Subcutaneous adipose tissue (tissue), 4 donors: ENCODE results near the gene GOLGA3. TPM values are rescaled to one million over a fixed set of nuclear protein-coding genes. Genes with fewer than 3 reads are reported as not detected.

ENCODE experiments used
- total RNA-seq, 4 donors: library from RNA; depleted of rRNA; stranded (reverse); fragments of >200 nt; gene quantifications; one replicate each; pipeline ENCODE4 v1.1.0, GENCODE V29; 2016
- TF ChIP-seq, protein P1 (sequence below): fragments of 450-650 bp; IDR thresholded peaks from one replicate; pipeline ENCODE4 v1.5.1; 2016; ENCODE audit warnings: low read depth, mild to moderate bottlenecking, control low read depth, antibody characterized with exemption, moderate library complexity

Gene GOLGA3, protein sequence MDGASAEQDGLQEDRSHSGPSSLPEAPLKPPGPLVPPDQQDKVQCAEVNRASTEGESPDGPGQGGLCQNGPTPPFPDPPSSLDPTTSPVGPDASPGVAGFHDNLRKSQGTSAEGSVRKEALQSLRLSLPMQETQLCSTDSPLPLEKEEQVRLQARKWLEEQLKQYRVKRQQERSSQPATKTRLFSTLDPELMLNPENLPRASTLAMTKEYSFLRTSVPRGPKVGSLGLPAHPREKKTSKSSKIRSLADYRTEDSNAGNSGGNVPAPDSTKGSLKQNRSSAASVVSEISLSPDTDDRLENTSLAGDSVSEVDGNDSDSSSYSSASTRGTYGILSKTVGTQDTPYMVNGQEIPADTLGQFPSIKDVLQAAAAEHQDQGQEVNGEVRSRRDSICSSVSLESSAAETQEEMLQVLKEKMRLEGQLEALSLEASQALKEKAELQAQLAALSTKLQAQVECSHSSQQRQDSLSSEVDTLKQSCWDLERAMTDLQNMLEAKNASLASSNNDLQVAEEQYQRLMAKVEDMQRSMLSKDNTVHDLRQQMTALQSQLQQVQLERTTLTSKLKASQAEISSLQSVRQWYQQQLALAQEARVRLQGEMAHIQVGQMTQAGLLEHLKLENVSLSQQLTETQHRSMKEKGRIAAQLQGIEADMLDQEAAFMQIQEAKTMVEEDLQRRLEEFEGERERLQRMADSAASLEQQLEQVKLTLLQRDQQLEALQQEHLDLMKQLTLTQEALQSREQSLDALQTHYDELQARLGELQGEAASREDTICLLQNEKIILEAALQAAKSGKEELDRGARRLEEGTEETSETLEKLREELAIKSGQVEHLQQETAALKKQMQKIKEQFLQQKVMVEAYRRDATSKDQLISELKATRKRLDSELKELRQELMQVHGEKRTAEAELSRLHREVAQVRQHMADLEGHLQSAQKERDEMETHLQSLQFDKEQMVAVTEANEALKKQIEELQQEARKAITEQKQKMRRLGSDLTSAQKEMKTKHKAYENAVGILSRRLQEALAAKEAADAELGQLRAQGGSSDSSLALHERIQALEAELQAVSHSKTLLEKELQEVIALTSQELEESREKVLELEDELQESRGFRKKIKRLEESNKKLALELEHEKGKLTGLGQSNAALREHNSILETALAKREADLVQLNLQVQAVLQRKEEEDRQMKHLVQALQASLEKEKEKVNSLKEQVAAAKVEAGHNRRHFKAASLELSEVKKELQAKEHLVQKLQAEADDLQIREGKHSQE (N-terminal part only)
- total RNA-seq: 10 to 100 TPM; 45.9 to 86.8 (median 60.4) TPM

DNA sequence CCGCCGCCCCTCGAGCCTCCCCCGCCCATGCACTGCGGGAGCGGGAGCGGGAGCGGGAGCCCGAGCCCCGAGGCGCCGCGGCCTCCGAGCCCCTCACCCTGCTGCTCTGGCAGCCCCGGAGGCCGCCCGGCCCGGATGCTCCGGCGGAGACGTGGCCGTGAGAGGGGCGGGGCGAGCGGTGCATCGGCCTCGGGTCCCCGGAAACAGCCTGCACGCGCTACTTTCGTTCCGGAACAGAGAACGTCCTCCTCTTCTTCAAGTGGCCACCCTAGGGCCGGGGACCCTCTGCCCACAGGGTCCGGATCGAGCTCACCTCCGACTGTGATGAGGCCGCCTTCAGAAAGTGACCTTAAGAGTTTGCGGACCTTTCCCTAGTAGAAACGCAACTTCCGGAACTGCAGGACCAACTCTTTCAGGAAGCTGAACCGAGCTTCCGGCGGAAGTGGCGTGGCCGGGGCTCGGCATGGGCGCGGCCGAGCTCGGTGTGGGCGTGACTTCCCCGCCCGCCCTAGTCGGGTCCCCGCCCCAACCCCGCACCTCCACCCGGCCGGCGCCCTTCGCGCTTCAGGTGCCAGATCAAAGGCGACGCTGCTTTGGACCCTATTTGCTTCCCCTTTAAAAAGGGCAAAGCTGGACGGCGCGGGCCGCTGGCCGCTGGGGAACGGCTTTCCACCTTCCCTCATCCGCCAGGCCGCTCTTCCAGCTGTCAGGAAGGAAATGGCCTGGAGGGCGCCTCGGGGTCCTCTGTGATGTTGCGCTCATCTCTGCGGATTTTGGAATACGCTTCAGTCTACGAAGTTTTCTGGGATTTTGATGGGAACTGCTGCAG, at the start of gene GOLGA3:
GOLGA3 (minus strand) TSS at position 164 of the 829 bp plus-strand sequence. CDS start 6,741 bp downstream, outside the sequence.
- TF ChIP-seq, protein P1, sequence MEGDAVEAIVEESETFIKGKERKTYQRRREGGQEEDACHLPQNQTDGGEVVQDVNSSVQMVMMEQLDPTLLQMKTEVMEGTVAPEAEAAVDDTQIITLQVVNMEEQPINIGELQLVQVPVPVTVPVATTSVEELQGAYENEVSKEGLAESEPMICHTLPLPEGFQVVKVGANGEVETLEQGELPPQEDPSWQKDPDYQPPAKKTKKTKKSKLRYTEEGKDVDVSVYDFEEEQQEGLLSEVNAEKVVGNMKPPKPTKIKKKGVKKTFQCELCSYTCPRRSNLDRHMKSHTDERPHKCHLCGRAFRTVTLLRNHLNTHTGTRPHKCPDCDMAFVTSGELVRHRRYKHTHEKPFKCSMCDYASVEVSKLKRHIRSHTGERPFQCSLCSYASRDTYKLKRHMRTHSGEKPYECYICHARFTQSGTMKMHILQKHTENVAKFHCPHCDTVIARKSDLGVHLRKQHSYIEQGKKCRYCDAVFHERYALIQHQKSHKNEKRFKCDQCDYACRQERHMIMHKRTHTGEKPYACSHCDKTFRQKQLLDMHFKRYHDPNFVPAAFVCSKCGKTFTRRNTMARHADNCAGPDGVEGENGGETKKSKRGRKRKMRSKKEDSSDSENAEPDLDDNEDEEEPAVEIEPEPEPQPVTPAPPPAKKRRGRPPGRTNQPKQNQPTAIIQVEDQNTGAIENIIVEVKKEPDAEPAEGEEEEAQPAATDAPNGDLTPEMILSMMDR: no peak

DNA sequence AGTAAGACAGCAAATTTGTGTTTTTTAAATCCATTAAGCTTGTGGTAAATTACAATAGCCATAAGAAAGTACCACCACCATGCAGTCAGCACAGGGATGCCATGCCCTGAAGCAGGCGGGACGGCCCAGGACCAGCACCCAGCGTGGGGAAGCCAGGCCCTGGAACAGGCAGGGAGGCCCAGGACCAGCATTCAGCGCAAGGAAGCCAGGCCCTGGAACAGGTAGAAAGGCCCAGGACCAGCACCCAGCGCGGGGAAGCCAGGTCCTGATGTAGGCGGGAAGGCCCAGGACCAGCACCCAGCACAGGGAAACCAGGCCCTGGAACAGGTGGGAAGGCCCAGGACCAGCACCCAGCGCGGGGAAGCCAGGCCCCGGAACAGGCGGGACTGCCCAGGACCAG, 45.5 kb upstream of the GOLGA3 start:
- TF ChIP-seq, protein P1: no peak

DNA sequence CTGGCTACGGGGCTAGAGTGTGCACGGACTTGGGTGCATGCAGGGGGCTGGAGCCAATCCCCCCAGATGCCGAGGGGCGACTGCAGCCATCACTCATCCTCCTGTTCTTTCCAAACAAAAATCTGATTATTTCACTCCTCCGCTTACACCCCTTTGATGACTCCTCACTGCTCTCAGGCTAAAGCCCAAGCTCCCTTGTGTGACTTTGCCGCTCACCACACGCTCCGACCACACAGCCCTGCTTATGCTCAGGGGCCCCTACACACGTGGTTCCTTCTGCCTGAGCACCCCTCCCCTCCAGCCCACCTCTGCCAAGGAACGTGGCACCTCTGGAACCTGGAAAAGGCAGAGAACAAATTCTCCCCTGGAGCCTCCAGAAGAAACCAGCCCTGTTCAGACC, 45.1 kb upstream of the GOLGA3 start:
- TF ChIP-seq, protein P1: no peak

DNA sequence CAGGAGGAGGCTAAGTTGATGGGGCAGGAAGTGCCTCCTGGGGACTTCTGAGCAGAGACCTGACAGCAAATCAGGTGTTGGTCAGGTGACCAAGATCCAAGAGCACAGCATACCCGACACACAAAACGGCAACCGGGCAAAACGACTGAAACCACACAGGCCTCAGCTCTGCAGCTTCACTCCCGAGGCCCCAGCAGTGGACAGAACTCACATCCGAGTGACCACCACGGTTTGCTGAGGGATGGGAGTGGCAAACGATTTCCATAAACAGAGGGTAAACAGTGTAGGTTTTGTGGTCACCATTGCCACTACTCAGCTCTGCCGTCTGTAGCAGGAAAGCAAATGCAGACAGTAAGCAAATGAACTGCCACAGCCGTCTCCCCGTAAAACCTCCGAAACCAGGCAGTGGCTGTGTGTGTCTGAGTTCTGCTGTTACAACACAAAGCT, 44.3 kb upstream of the GOLGA3 start:
- TF ChIP-seq, protein P1: no peak

DNA sequence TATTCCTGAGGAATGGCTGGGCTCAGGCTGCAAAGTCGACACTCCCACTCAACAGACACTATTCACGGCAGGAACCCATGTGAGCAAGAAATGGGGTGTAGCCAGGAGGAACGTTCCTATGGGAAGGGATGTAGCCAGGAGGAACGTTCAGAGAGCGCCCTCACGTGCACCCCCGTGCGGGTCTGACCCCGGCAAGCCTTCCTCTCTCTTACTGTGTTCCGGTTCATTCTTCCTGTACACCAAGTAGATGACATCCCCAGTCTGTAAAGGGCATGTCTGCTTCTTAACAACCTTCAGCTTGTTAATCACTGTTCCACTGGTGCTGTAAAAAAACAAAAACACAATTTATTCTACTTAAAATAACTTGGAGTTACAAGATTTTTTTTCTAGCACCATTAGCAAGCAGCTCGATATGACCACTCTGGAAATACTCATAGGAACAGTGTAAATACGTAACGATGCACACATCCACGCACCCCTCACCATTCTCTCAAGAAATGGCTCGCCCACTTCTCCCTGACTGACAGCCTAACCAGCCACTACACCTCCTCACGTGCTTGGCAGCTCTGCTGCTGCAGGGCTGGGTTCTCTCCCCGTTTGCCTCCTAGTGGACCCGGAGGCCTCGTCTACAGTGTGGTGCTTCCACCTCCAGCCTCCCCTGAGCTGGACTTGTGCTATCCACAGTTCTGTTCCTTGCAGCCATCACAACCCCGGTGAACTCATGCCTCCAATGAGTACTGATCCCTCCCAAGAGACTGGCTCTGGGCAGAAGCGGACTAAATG, 43.6 kb upstream of the GOLGA3 start:
- TF ChIP-seq, protein P1: no peak

DNA sequence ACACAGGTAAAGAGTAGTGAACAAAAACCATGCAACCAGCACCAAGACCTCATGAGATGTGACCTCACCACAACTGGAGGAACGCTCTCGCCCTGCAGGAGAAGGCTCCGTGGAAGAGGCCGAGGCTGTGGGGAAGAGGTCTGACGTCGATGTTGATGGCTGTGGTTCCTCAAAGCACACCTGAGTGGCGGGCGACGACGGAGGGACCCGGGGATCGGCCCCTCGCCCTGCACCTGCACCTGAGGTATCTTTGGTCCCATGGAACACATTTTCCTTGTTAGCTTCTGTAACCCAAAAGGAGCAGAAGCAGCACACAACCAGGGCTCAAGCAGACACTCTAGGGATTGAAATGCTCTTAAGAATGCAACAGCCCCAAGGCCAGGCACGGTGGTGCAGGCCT, 40.9 kb upstream of the GOLGA3 start:
- TF ChIP-seq, protein P1: no peak
